CD4-positive, alpha-beta T cell treated with Interleukin-4 for 1 hour (primary cell): ENCODE results near the gene SELPLG.
"Not testable (repeated sequence)": the region's sequence is repeated elsewhere in the genome, so short reads cannot be mapped to it uniquely, and the experiment has no call there.

Experiments
- DNase-seq, 2 donors: peaks; one replicate each; pipeline ENCODE4 v3.0.0-alpha.2; 2020 to 2022

The SELPLG gene

GRCh38 chr12:108586306-108586705 is 47.4 kb downstream of the SELPLG start:
- no peak for DNase-seq

GRCh38 chr12:108585864-108586263 is 47.8 kb downstream of the SELPLG start:
- DNase-seq = no peak

DNA sequence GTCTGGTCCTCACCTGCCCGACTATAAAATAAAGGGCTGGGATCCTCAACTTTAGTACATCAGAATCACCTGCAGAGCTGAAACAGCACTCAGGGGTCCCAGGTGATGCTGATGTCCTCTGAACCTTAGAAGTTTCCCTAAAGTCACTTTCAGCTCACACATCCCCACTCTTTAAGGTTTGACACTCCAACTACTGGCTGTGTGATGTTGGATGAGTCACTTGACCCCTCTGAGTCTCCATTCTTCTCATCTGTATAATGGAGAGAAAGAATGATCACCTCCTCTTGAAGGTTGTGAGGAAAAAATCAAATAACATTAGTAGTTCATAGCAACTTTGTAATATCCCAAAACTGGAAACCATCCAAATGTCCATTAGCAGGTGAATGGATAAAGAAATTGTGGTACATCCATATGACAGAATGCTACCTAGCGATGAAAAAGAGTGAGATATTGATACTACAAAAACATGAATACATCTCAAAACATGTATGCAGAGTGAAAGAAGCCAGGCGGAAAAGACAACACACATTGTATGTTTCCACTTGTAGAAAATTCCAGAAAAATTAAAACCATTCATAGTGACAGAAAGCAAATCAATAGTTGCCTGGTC is 49.1 kb downstream of the SELPLG start:
- no peak for DNase-seq

DNA sequence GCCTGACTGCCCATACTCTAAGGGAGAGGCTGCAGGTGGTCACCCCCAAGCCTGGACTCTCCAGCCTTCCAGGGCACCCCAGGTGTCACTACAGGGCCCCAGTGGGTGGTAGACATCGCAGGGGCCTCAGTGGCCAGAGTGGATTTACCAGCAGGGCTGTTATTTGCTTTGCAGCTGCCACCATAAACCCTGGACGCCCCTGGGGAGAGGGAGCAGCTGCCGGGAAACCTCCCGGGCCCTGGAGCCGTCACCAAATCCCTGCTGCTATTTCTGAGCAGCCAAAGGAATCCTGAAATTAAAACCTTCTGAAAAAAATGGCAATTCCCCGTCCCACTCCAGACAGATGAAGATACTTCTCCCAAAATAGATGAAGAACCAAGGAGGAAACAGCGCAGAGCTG is 49.7 kb downstream of the SELPLG start:
- DNase-seq = no peak

DNA sequence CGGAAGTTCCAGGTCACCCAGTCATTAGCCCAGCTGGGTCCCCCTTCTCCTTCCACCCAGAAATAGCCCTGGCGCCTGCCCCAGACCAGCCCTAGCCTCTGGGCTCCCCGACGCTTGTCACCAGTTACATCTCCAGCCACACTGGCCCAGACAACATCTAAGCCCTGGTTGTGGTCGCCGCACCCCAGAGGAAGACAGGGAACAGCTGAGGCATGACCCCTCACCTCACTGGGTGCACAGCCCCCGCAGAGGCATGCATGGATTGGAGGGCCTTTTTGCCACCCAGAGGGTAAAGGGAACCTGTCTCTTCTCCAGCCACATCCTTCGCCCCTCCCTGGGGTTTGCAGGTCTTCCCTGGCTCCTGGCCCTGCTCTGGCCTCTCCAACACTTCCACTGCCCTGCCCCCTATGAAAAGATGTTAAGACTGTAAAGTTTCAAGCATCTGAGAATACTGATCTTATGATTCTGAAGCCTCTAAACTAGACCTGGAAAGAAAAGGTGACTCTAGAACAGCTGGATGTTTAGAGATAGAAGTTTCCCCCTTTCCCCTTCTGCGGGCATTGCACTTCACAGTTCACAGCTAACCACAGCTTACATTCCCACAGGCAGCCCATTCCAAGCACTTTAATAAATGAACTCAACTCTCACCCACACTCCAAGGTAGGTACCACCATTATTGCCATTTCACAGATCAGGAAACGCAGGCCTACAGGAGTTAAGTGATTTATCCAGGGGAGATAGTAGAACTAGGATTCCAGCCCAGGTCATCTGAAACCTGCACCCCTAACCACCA is 50.5 kb downstream of the SELPLG start:
- DNase-seq = no peak

DNA sequence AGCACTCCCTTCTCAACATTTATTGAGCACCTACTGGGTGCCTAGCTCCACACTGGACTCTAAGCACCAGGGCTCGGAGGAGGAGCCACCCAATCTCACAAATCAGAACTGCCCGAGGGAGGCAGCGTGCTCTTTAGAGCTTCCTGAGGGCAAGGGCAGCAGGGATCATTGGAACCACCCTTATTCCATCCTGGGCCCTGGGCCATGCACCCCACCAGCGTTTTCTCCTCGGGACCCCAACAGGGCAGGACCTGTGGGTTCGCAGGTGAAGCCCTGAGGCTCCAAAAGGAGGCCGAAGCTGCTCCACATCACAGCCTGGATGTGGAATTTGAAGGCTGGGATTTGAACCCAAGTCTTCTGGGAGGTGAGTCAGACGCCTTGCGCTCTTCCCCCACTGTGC is 51.2 kb downstream of the SELPLG start:
- DNase-seq = no peak

GRCh38 chr12:108581311-108582227 is 52.1 kb downstream of the SELPLG start:
- no peak for DNase-seq

- DNase-seq = no peak
Observed at GRCh38 chr12:108580531-108580930, 53.2 kb downstream of the SELPLG start.

DNA sequence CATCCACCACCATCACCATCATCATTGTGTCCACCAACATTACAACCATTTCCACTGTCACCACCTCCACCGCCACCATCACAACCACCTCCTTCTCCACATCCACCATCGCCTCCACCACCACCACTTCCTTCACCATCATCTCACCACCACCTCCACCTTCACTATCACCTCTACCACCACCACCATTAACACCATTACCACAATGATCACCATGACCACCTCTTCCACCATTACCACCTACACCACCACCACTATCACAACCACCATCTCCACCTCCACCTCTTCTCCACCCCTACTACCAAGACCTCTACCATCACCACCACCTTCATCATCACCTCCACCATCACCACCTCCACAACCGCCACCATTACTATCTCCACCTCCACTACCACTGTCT is 54.9 kb downstream of the SELPLG start:
- peak in 1 of 2 donors; percentile 22 for DNase-seq

GRCh38 chr12:108578264-108578663 is 55.4 kb downstream of the SELPLG start:
- DNase-seq = no peak

DNA sequence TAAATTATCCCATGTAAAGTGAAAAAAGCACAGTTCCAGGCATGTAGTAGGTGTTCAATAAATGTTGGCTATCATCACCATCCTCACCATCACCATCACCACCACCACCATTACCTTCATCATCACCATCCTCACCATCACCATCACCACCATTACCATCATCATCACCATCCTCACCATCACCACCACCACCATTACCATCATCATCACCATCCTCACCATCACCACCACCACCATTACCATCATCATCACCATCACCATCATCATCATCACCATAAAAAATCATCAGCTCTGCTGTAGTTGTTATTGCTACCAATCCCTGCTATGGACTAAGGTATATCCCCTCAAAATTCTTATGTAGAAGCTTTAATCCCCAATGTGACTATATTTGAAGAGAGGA is 56.2 kb downstream of the SELPLG start:
- no peak for DNase-seq

DNA sequence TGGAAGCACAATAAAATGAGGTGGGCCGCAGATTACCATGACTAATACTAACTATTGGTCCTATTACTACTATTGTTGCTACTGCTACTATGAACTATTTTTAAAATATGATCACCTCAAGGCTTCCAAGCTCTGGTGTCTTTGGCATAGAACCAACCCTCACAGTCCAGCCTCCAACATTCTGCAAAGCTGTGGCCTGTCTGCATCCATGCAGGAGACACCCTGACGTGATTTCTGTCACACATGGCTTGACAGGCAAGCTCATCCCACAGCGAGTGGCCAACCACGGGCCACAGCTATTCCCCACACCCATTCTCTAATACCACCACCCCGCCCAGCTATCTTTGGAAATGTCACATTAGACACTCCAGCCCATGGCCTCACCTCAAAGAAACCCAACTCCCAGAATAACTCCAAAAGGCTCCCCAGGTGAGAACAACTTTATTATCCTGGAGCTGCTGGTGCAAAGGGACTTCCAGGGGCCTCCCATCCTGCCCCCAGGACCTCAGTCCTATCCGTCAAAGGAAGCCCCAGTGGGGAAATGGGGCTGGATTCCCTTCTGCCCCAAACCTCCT is 56.9 kb downstream of the SELPLG start:
- no peak for DNase-seq

GRCh38 chr12:108575199-108575912 is 58.3 kb downstream of the SELPLG start:
- no peak for DNase-seq

GRCh38 chr12:108574276-108574675 is 59.4 kb downstream of the SELPLG start:
- not testable (repeated sequence) for DNase-seq

DNA sequence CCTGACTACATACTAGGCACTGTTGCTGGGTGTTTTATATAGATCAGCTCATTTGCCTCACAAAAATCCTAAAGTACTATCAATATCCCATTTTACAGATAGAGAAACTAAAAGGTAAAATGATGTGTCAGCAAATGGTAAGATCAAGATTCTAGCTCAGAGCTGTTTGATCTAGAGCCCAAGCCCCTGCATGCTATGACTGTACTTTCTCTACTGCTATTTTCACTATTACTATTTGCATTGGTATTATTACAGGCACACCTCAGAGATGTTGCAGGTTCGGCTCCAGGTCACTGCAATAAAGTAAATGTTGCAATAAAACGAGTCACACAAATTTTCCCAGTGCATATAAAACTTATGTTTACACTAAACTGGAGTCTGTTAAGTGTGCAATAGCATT is 60.4 kb downstream of the SELPLG start:
- DNase-seq = no peak

DNA sequence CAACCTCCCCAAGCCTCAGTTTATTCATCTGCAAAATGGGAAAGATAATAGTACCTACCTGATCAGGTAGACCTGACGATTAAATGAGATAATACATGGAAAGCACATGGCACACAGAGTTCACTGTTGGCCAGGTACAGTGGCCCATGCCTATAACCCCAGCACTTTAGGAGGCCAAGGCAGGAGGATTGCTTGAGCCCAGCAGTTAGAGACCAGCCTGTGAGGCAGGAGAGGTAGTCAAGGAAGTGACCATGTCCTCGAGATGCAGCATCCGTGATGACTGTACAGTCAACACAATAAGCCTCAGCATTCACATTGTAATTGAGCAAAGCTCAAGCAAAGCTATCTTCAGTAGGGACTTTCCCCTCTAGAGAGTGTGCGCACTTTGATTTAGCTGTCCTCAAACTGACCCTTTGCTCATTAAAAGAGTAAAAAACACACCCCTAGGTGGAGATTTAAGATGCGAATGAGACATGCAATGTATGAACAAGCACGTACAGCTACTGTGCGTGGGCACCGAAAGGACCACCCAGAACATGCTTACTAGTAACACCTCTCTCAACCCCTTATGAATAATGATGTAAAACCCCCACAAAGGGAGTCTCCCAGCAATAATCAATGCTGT is 61.4 kb downstream of the SELPLG start:
- no peak for DNase-seq
